ENCODE results near the gene PRR5L. TPM values are rescaled to one million over a fixed set of nuclear protein-coding genes. Genes with fewer than 3 reads are reported as not detected.
"Not testable (repeated sequence)": the region's sequence is repeated elsewhere in the genome, so short reads cannot be mapped to it uniquely, and the experiment has no call there.

Gene PRR5L
- total RNA-seq, 1 donor from 2014 or later, result 14.7 TPM

DNA sequence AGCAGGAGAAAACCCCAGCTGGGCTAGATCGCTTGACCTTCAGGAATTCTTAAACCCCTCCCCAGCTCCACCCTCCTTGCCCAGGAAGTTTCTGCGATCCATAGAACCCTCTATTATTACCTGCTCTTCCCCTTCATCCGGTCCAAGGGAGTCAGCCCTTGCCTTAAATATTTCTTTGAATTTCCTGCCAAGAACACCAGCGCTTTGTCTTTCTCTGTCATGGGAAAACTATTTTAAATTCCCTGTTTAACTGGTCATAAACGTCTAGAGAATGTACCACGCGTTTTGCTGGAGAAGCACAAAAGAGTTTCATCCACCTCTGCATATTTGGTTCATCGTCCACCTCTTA is 214.5 kb downstream of the PRR5L start:
- peaks cover 2% of the 10 kb centered on the region for H3K27me3 Mint-ChIP-seq (ENCODE audit: insufficient read depth, low read depth)
- peaks cover 27% of the 10 kb centered on the region for H3K27me3 ChIP-seq
- H3K4me3 ChIP-seq, result peak overlapping the region; percentile 89
- peaks cover 16% of the 10 kb centered on the region for H3F3A ChIP-seq (ENCODE audit: low read depth)
- DNase-seq (ENCODE audit: low spot score), result no peak
- H2AFZ ChIP-seq (replicated peaks), result peak overlapping the region; percentile 93
- peaks cover 22% of the 10 kb centered on the region for H3K79me2 ChIP-seq (ENCODE audit: low read depth)
- H3K27ac Mint-ChIP-seq, result peak overlapping the region; percentile 86
- H3K4me1 Mint-ChIP-seq, result peaks cover 16% of the 10 kb centered on the region
- no peaks in the 10 kb centered on the region for H3K36me3 Mint-ChIP-seq
- peaks cover 5% of the 10 kb centered on the region for H3K4me1 ChIP-seq
- H3K27ac ChIP-seq, result no peak overlapping the region
- peak overlapping the region; percentile 85 for H3K4me2 ChIP-seq
- no peak overlapping the region for H3K9ac ChIP-seq
- H3K4me3 Mint-ChIP-seq, result peak overlapping the region; percentile 96
- peaks cover 28% of the 10 kb centered on the region for H4K20me1 ChIP-seq (ENCODE audit: low read depth)
- H3K9me3 Mint-ChIP-seq, result no peaks in the 10 kb centered on the region
- no peaks in the 10 kb centered on the region for H3K9me3 ChIP-seq (ENCODE audit: low read depth)
- TF ChIP-seq, protein P1, sequence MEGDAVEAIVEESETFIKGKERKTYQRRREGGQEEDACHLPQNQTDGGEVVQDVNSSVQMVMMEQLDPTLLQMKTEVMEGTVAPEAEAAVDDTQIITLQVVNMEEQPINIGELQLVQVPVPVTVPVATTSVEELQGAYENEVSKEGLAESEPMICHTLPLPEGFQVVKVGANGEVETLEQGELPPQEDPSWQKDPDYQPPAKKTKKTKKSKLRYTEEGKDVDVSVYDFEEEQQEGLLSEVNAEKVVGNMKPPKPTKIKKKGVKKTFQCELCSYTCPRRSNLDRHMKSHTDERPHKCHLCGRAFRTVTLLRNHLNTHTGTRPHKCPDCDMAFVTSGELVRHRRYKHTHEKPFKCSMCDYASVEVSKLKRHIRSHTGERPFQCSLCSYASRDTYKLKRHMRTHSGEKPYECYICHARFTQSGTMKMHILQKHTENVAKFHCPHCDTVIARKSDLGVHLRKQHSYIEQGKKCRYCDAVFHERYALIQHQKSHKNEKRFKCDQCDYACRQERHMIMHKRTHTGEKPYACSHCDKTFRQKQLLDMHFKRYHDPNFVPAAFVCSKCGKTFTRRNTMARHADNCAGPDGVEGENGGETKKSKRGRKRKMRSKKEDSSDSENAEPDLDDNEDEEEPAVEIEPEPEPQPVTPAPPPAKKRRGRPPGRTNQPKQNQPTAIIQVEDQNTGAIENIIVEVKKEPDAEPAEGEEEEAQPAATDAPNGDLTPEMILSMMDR (IDR thresholded peaks at IDR 0.05), result no peak
- TF ChIP-seq EZH2phosphoT487 (IDR thresholded peaks at IDR 0.05) (no peak), EZH2 (IDR thresholded peaks at IDR 0.05) (no peak)
- H3K36me3 ChIP-seq, result no peaks in the 10 kb centered on the region

DNA sequence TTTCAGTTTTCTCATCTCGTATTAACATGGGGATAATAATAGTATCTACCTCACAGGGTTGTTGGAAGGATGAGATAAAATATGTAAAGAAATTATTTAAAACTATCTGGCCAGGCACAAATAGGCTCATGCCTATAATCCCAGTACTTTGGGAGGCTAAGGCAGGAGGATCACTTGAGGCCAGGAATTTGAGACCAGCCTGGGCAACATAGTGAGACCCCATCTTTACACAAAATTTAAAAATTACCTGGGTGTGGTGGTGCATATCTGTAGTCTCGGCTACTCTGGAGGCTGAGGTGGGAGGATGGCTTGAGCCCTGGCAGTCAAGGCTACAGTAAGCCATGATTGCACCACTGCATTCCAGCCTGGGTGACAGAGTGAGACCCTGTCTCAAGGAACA is 215.0 kb downstream of the PRR5L start:
- Histone ChIP-seq H3F3A (ENCODE audit: low read depth) (peaks cover 16% of the 10 kb centered on the region), H3K79me2 (ENCODE audit: low read depth) (peaks cover 22% of the 10 kb centered on the region), H3K27me3 (peaks cover 27% of the 10 kb centered on the region), H4K20me1 (ENCODE audit: low read depth) (peaks cover 28% of the 10 kb centered on the region)
- not testable (repeated sequence) for H3K9me3 ChIP-seq (ENCODE audit: low read depth); H2AFZ ChIP-seq (replicated peaks); H3K36me3 ChIP-seq; H3K36me3 Mint-ChIP-seq; H3K27ac ChIP-seq; H3K27me3 Mint-ChIP-seq (ENCODE audit: insufficient read depth, low read depth); H3K9me3 Mint-ChIP-seq; H3K9ac ChIP-seq; DNase-seq (ENCODE audit: low spot score); H3K4me2 ChIP-seq; H3K4me3 ChIP-seq; H3K4me1 ChIP-seq
- Mint-ChIP-seq H3K4me3 (peak overlapping the region; percentile 96), H3K4me1 (peaks cover 16% of the 10 kb centered on the region), H3K27ac (peak overlapping the region; percentile 86)

- H3K27me3 Mint-ChIP-seq (ENCODE audit: insufficient read depth, low read depth), result peaks cover 2% of the 10 kb centered on the region
- no peaks in the 10 kb centered on the region for H3K36me3 ChIP-seq
- H3K79me2 ChIP-seq (ENCODE audit: low read depth), result peaks cover 19% of the 10 kb centered on the region
- H3K9me3 Mint-ChIP-seq, result no peaks in the 10 kb centered on the region
- H3K4me3 ChIP-seq, result no peak overlapping the region
- no peaks in the 10 kb centered on the region for H3K36me3 Mint-ChIP-seq
- no peak overlapping the region for H3K27ac ChIP-seq
- H4K20me1 ChIP-seq (ENCODE audit: low read depth), result peaks cover 20% of the 10 kb centered on the region
- peaks cover 16% of the 10 kb centered on the region for H3K4me1 Mint-ChIP-seq
- H3K4me1 ChIP-seq, result peaks cover 5% of the 10 kb centered on the region
- no peak overlapping the region for H3K4me3 Mint-ChIP-seq
- no peak overlapping the region for H3K4me2 ChIP-seq
- no peak overlapping the region for H2AFZ ChIP-seq (replicated peaks)
- peaks cover 10% of the 10 kb centered on the region for H3F3A ChIP-seq (ENCODE audit: low read depth)
- H3K27ac Mint-ChIP-seq, result no peak overlapping the region
- no peaks in the 10 kb centered on the region for H3K9me3 ChIP-seq (ENCODE audit: low read depth)
- peaks cover 27% of the 10 kb centered on the region for H3K27me3 ChIP-seq
- TF ChIP-seq EZH2phosphoT487 (IDR thresholded peaks at IDR 0.05), result no peak
- TF ChIP-seq, protein P1 (IDR thresholded peaks at IDR 0.05), result no peak
- TF ChIP-seq EZH2 (IDR thresholded peaks at IDR 0.05), result no peak
- H3K9ac ChIP-seq, result no peak overlapping the region
- no peak for DNase-seq (ENCODE audit: low spot score)
These were observed 215.9 kb downstream of the PRR5L start for GRCh38 chr11:36512016-36512415.

DNA sequence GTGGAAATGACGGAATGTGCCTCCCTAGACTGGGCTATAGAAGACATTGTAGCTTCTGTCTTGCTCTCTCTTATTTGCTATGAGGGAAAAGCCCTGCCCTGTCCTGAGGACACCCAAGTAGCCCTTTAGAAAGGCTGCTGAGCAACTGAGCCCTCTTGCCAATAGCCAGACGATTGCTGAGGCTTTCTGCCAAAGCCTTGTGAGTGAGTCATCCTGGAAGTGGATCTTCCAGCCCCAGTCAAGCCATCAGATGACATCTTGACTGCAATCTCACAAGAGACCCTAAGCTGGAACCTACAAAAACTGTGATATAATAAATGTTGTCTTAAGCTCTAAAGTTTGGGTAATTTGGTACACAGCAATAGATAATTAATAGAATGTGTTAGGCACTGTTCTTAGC is 217.9 kb downstream of the PRR5L start:
- Mint-ChIP-seq H3K4me1 (peaks cover 6% of the 10 kb centered on the region), H3K27ac (no peak overlapping the region), H3K9me3 (no peaks in the 10 kb centered on the region), H3K27me3 (ENCODE audit: insufficient read depth, low read depth) (peaks cover 3% of the 10 kb centered on the region), H3K36me3 (no peaks in the 10 kb centered on the region), H3K4me3 (no peak overlapping the region)
- Histone ChIP-seq H2AFZ (replicated peaks) (no peak overlapping the region), H3K27ac (no peak overlapping the region), H3K4me1 (peaks cover 2% of the 10 kb centered on the region), H3K27me3 (peaks cover 27% of the 10 kb centered on the region), H3K79me2 (ENCODE audit: low read depth) (peaks cover 6% of the 10 kb centered on the region), H4K20me1 (ENCODE audit: low read depth) (peaks cover 8% of the 10 kb centered on the region), H3K4me3 (no peak overlapping the region), H3K36me3 (no peaks in the 10 kb centered on the region), H3K9ac (no peak overlapping the region), H3K9me3 (ENCODE audit: low read depth) (no peaks in the 10 kb centered on the region), H3K4me2 (no peak overlapping the region), H3F3A (ENCODE audit: low read depth) (no peaks in the 10 kb centered on the region)
- TF ChIP-seq EZH2phosphoT487 (IDR thresholded peaks at IDR 0.05), result no peak
- DNase-seq (ENCODE audit: low spot score), result no peak

Small RNA genes lying within 50 kb of the gene (small RNA-seq; reads per million reads assigned to genes)
- not detected for gene AC061999.1

Other genes with a start within 250 kb of the PRR5L start
- gene COMMD9, start 6.9 kb upstream of the PRR5L start, total RNA-seq (ENCODE audit: low replicate concordance), result 27.0 and 28.4 TPM in 2 replicates
- gene TRAF6, start 214.0 kb downstream of the PRR5L start, total RNA-seq (ENCODE audit: low replicate concordance), result 11.0 and 11.5 TPM in 2 replicates

All from neural progenitor cell (in vitro differentiated cells).